ENCODE measurements around the gene FGR. TPM values are rescaled to one million over a fixed set of nuclear protein-coding genes. Genes with fewer than 3 reads are reported as not detected.
"Not testable (repeated sequence)": the region's sequence is repeated elsewhere in the genome, so short reads cannot be mapped to it uniquely, and the experiment has no call there.

The FGR gene
- total RNA-seq (10 to 100 TPM in 3 of 9 donors, 1 to 10 TPM in 6; 1.1 to 25.9 (median 3.3) TPM), polyA plus RNA-seq (1 to 10 TPM; 2.8 to 7.2 TPM)
- long read RNA-seq, donor 1, partial matches to known transcripts, result 1 of 1 reads
- long read RNA-seq, donor 1, other reads (novel, unspliced or antisense), result 0 of 1 reads
- long read RNA-seq, donor 2, partial matches to known transcripts, result 0 of 5 reads
- long read RNA-seq, donor 2, other reads (novel, unspliced or antisense), result 3 of 5 reads
- long read RNA-seq, donor 3, result 0 reads

GRCh38 chr1:27634985-27635367 is at the start of gene FGR:
Gene FGR (minus strand): TSS chr1:27635185. CDS start chr1:27623916, 11,269 bp downstream.
- DNase-seq, result peak; percentile 42 to 80 (median 61)
- TF ChIP-seq CTCF (IDR thresholded peaks at IDR 0.05) (no peak), POLR2A (IDR thresholded peaks at IDR 0.05) (no peak)
- peaks cover 5 to 66% (median 40%) of the 10 kb centered on the region in 12 donors for H3K4me1 ChIP-seq

GRCh38 chr1:27684176-27684575 is 49.2 kb upstream of the FGR start:
- Histone ChIP-seq H3K27ac (no peak overlapping the region), H3K4me1 (peaks cover 0 to 5% (median 0%) of the 10 kb centered on the region in 12 donors), H3K36me3 (no peaks in the 10 kb centered on the region), H3K4me3 (no peak overlapping the region), H3K9me3 (peaks cover 0 to 26% (median 10%) of the 10 kb centered on the region in 12 donors), H3K27me3 (no peaks in the 10 kb centered on the region)
- ATAC-seq (no peak), DNase-seq (no peak)
- intact Hi-C loops (cut with DNase I), result no loop called here
- 85 to 93% (median 88%) methylated on average over 2 of the region's 2 CpGs for WGBS, 4 donors
- TF ChIP-seq CTCF (IDR thresholded peaks at IDR 0.05), result no peak

More at GRCh38 chr1:27634985-27635367, at the start of gene FGR:
- intact Hi-C loops (cut with DNase I), result no loop called here
- H3K4me3 ChIP-seq, result peak within 1 kb of the TSS; percentile 19 to 66 (median 54)
- peaks cover 0 to 5% (median 0%) of the 10 kb centered on the region in 9 donors for H3K27me3 ChIP-seq
- no peaks in the 10 kb centered on the region for H3K9me3 ChIP-seq
- H3K36me3 ChIP-seq, result no peaks in the 10 kb centered on the region
- peak within 1 kb of the TSS; percentile 80 to 92 (median 85) for H3K27ac ChIP-seq
- ATAC-seq, result peak in 2 of 4 donors; percentile 16 to 18
- WGBS, 4 donors, result 40 to 74% (median 57%) methylated on average over 18 to 28 of the region's 28 CpGs

- TF ChIP-seq POLR2A (IDR thresholded peaks at IDR 0.05) (no peak), CTCF (IDR thresholded peaks at IDR 0.05) (no peak)
- Histone ChIP-seq H3K27ac (no peak overlapping the region), H3K9me3 (peaks cover 0 to 26% (median 10%) of the 10 kb centered on the region in 12 donors), H3K36me3 (no peaks in the 10 kb centered on the region), H3K27me3 (no peaks in the 10 kb centered on the region), H3K4me3 (no peak overlapping the region), H3K4me1 (no peaks in the 10 kb centered on the region)
- 84 to 89% (median 86%) methylated on average over 5 of the region's 5 CpGs for WGBS, 4 donors
- no peak for DNase-seq
- no peak for ATAC-seq
- intact Hi-C loops (cut with DNase I), result no loop called here
Measured at GRCh38 chr1:27682351-27682944, 47.5 kb upstream of the FGR start.

- H3K4me1 ChIP-seq; H3K27ac ChIP-seq; DNase-seq; H3K27me3 ChIP-seq; intact Hi-C loops (cut with DNase I); H3K36me3 ChIP-seq; H3K4me3 ChIP-seq; ATAC-seq: not testable (repeated sequence)
- peaks cover 0 to 26% (median 10%) of the 10 kb centered on the region in 12 donors for H3K9me3 ChIP-seq
- 95 to 97% (median 96%) methylated on average over 4 of the region's 4 CpGs for WGBS, 4 donors
Measured at GRCh38 chr1:27681580-27681979, 46.6 kb upstream of the FGR start.

GRCh38 chr1:27680225-27680791 is 45.3 kb upstream of the FGR start:
- H3K4me1 ChIP-seq, ATAC-seq: not testable (repeated sequence)
- WGBS, 4 donors, result 93 to 99% (median 96%) methylated on average over 2 of the region's 2 CpGs

More at GRCh38 chr1:27680225-27680791, 45.3 kb upstream of the FGR start:
- H3K27me3 ChIP-seq; H3K4me3 ChIP-seq; DNase-seq; H3K27ac ChIP-seq; H3K36me3 ChIP-seq; intact Hi-C loops (cut with DNase I): not testable (repeated sequence)
- H3K9me3 ChIP-seq, result peaks cover 0 to 26% (median 10%) of the 10 kb centered on the region in 12 donors

Data from heart left ventricle (tissue), 16 donors.